ENCODE data around the gene S100A5. TPM values are rescaled to one million over a fixed set of nuclear protein-coding genes. Genes with fewer than 3 reads are reported as not detected.
"Not testable (repeated sequence)": the region's sequence is repeated elsewhere in the genome, so short reads cannot be mapped to it uniquely, and the experiment has no call there.

The S100A5 gene
- total and polyA plus RNA-seq, 12 donors = not detected

- TF ChIP-seq, protein P1, sequence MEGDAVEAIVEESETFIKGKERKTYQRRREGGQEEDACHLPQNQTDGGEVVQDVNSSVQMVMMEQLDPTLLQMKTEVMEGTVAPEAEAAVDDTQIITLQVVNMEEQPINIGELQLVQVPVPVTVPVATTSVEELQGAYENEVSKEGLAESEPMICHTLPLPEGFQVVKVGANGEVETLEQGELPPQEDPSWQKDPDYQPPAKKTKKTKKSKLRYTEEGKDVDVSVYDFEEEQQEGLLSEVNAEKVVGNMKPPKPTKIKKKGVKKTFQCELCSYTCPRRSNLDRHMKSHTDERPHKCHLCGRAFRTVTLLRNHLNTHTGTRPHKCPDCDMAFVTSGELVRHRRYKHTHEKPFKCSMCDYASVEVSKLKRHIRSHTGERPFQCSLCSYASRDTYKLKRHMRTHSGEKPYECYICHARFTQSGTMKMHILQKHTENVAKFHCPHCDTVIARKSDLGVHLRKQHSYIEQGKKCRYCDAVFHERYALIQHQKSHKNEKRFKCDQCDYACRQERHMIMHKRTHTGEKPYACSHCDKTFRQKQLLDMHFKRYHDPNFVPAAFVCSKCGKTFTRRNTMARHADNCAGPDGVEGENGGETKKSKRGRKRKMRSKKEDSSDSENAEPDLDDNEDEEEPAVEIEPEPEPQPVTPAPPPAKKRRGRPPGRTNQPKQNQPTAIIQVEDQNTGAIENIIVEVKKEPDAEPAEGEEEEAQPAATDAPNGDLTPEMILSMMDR (IDR thresholded peaks at IDR 0.05) = no peak
- WGBS, 2 donors = 81 to 86% methylated on average over 6 of the region's 6 CpGs
- ATAC-seq (no peak), DNase-seq (no peak)
- H3K9me3 ChIP-seq = no peaks in the 10 kb centered on the region
- peaks cover 26 to 37% (median 32%) of the 10 kb centered on the region in 9 donors for H3K4me1 ChIP-seq
- H3K4me3 ChIP-seq = no peak overlapping the region
- H3K27me3 ChIP-seq = no peaks in the 10 kb centered on the region
- no peaks in the 10 kb centered on the region for H3K36me3 ChIP-seq
- no peak overlapping the region for H3K27ac ChIP-seq
- intact Hi-C loops (cut with DNase I) = loop anchor here in 4 of 10 donors (10.0 kb wide), 2 partner anchors 49 to 209 kb away; partner anchors contain the start of gene S100A9 (in 3 of the 4)
These were observed 22.8 kb upstream of the S100A5 start for GRCh38 chr1:153563483-153563901.

- 88 to 91% methylated on average over 3 of the region's 3 CpGs for WGBS, 2 donors
- intact Hi-C loops (cut with DNase I) = loop anchor here in 4 of 10 donors (10.0 kb wide), 2 partner anchors 47 to 207 kb away; partner anchors contain the start of gene S100A9 (in 3 of the 4)
- not testable (repeated sequence) for H3K27ac ChIP-seq, H3K27me3 ChIP-seq, H3K9me3 ChIP-seq, ATAC-seq, H3K36me3 ChIP-seq, DNase-seq, H3K4me3 ChIP-seq
- H3K4me1 ChIP-seq = peaks cover 15 to 23% (median 18%) of the 10 kb centered on the region in 9 donors
These were observed 21.3 kb upstream of the S100A5 start for GRCh38 chr1:153562021-153562420.

GRCh38 chr1:153561466-153561985 is 20.8 kb upstream of the S100A5 start:
- H3K27me3 ChIP-seq = no peaks in the 10 kb centered on the region
- no peak for DNase-seq
- no peaks in the 10 kb centered on the region for H3K9me3 ChIP-seq
- H3K4me1 ChIP-seq = peaks cover 12 to 18% (median 13%) of the 10 kb centered on the region in 9 donors
- 96 to 98% methylated on average over 3 of the region's 3 CpGs for WGBS, 2 donors
- TF ChIP-seq, protein P1 (IDR thresholded peaks at IDR 0.05) = no peak
- no peak for ATAC-seq
- H3K27ac ChIP-seq = no peak overlapping the region
- intact Hi-C loops (cut with DNase I) = loop anchor here in 4 of 10 donors (10.0 kb wide), 2 partner anchors 47 to 207 kb away; partner anchors contain the start of gene S100A9 (in 3 of the 4)
- no peak overlapping the region for H3K4me3 ChIP-seq
- H3K36me3 ChIP-seq = no peaks in the 10 kb centered on the region

- Histone ChIP-seq H3K4me1 (peaks cover 6 to 12% (median 7%) of the 10 kb centered on the region in 9 donors), H3K27me3 (no peaks in the 10 kb centered on the region), H3K4me3 (no peak overlapping the region), H3K9me3 (no peaks in the 10 kb centered on the region), H3K27ac (no peak overlapping the region), H3K36me3 (no peaks in the 10 kb centered on the region)
- no peak for DNase-seq
- intact Hi-C loops (cut with DNase I) = loop anchor here in 4 of 10 donors (10.0 kb wide), 2 partner anchors 46 to 206 kb away; partner anchors contain the start of gene S100A9 (in 3 of the 4)
- 87 to 88% methylated on average over 10 of the region's 10 CpGs for WGBS, 2 donors
- TF ChIP-seq, protein P1 (IDR thresholded peaks at IDR 0.05) = no peak
- no peak for ATAC-seq
These were observed 20.2 kb upstream of the S100A5 start for GRCh38 chr1:153560771-153561465.

All from heart right ventricle (tissue), 16 donors.